CD4-positive, alpha-beta T cell treated with Interleukin-17A for 1 hour (primary cell): ENCODE results near the gene CISD1.

Experiments
- DNase-seq: peaks from one replicate; pipeline ENCODE4 v3.0.0-alpha.2; 2020

CISD1 gene

DNA sequence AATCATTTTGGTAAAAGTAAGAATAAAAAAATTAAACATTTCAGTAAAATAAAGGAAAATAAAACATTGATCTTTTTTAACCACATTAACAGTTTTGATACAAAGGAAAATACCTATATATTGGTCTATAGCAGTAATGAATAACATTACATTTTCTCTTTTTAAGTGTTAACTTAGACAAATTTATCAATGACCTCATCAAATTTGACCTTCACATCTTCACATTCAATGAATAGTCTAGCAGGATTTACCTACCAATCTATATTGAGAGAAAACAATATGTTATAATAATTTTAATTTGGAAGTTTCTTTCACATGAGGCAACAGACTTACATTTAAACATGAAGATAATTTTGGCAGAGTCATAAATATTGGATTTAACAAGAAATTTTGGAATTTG lies 47.9 kb downstream of the CISD1 start:
- DNase-seq = no peak

DNA sequence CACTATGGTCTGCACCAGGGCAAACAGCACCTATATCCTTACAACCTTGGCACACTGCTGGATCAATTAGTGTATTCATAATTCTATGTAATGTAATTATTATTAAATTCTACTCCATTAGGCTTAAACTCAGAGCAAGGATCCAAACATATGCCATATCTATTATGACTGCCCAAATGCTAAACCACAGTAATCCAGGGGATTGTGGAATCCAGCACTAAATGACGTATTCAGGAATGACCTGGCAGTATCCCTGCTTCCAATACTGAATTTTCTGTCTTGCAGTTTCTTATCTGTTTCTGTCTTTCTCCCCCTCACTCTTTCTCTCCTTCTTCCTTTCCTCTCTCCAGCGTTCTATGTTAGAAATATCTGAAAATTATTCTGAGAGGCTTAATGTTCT lies 49.4 kb downstream of the CISD1 start:
- no peak for DNase-seq

DNA sequence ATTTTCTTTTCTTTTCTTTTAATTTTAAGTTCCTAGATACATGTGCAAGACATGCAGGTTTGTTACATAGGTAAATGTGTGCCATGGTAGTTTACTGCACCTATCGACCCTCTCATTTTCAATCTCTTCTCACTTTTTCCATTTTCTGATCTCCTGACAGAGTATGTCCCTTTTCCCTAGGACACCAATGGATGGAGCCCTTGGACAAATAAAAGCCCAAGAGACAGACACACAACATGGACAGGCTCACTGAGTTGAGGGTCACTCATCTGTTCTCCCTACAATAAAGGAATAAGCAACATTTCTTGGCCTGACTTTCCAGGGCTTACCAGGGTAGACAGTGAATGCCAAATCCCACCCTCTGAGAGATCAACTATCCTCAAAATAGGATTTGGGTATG lies 50.6 kb downstream of the CISD1 start:
- DNase-seq = no peak

DNA sequence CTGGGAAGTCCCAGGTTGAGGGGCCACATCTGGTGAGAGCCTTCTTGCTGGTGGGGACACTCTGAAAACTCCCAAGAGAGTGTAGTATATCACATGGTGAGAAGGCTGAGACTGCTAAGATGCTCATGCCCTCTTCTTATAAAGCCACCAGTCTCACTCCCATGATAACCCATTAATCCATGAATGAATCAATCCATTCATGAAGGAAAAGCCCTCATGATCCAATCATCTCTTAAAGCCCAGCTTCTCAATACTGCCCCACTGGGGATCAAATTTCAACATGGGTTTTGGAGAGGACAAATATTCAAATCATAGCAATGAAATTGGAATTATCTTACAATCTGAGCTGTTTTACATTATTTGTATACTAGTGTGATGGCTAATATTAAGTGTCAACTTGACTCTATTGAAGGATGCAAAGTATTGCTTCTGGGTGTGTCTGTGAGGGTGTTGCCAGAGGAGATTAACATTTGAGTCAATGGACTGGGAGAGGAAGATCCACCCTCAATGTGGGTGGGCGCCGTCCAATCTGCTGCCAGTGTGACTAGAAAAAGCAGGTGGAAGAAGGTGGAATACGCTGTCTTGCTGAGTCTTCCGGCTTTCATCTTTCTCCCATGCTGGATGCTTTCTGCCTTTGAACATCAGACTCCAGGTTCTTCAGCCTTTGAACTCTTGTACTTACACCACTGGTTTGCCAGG lies 51.5 kb downstream of the CISD1 start:
- DNase-seq = no peak

DNA sequence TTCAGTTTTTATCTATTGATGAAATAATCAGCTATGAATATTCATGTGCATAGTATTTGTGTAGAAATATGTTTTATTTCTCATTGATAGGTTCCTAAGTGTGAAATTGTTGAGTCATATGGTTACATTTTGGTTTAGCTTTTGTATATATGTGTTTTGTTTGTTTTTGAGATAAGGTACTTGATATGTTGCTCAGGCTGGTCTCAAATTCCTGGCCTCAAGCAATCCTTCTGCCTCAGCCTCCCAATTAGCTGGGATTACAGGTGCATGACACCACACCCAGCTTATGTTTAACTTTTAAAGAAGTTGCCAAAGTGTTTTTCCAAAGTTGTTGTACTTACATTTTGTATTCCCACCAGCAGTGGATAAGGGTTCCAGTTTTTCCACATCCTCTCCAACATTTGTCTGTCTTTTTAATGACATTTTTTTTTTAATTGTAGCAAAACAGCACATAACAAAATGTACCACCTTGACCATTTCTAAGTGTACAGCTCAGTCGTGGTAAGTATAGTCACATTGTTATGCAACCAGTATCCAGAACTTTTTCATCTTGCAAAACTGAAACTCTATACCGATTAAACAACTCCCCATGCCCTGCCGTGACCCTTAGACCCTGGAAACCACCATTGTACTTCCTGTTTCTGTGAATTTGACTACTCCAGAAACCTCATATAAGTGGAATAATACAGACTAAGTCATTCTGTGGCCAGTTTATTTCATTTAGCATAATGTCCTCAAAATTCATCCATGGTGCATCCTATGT lies 53.3 kb downstream of the CISD1 start:
- DNase-seq = peak; percentile 23

DNA sequence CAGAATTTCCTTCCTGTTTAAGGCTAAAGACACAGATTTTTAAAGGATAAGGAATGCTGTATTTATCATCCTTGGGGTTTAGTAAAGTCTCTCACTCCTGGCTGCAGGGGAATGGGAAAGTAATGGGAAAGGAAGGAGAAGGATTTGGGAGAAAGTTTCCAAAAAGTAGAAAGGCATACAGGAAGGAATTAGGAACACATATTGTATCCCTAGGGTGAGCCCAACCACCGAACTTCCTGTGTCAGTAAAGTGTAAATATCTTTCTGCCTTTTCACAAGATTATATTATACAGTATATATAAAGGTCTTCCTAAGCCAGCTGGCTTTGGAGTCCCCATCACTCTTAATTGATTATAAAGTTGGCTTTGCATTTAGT lies 53.9 kb downstream of the CISD1 start:
- DNase-seq = no peak

DNA sequence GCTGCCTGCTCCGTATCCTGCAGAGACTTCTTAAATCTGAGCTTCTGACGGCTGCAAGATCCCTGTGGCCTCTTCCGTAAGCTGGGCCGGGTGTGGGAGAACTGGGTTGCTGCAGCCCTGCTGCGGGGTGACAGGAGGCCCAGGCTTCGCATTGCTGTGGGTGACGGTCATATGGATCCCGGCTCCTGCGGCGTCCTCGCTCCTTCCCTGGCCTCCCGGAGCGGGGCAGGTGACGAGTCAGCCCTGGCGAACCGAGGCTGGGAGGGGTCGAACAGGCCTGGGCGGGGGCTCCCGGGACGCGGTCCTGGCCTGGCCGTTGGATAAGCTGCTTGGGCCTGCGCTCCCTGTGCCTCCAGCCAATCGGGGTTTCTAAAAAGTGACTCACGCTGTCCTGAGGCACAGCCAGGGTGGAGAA lies 58.0 kb downstream of the CISD1 start:
- no peak for DNase-seq

DNA sequence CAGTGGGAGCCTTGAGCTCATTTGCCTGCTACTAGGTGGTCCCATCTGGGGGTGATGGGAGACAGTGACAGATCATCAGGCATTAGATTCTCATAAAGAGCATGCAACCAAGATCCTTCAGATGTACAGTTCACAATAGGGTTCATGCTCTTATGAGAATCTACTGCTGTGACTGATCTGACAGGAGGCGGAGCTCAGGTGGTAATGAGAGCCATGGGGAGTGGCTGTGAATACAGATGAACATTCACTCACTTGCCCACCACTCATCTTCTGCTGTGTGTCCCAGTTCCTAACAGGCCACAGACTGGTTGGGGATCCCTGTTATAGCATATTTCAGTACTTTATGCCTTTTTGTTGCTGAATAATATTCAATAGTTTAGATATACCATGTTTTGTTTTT lies 59.3 kb downstream of the CISD1 start:
- no peak for DNase-seq

DNA sequence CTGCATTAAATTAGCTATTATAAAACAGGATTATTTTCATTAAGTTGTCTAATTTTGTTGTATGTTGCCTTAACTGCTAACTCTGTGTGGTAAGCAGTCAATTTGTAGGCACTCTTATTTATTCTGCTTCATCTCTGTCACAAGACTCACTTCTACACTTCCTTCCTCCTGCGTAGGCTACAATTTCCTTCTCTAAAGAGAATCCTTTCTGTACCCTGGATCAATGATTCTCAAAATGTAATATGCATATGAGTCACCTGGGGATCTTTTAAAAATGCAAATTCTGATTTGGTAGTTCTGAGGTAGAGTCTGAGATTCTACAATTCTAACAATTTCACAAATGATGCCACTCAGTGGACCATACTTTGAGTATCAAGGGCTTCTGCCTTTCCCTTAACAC lies 61.5 kb downstream of the CISD1 start:
- no peak for DNase-seq

DNA sequence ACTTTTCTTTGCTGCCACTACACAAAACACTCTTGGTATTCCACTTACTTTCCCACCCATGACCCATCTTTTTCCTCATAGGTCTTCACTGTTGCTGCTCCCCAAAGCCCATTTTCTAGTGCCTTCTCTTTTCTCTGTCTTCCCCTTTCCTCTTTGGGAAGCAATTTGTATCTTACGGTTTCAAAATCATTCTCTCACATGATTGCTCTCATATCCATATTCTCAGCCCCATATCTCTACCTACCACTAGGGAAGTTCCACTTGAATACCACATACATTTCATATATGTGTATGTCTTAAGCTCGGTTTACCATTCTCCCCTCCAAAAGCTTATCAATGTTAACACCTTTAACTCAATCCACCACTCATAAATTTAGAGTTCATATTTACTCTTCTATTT lies 62.7 kb downstream of the CISD1 start:
- DNase-seq = no peak

DNA sequence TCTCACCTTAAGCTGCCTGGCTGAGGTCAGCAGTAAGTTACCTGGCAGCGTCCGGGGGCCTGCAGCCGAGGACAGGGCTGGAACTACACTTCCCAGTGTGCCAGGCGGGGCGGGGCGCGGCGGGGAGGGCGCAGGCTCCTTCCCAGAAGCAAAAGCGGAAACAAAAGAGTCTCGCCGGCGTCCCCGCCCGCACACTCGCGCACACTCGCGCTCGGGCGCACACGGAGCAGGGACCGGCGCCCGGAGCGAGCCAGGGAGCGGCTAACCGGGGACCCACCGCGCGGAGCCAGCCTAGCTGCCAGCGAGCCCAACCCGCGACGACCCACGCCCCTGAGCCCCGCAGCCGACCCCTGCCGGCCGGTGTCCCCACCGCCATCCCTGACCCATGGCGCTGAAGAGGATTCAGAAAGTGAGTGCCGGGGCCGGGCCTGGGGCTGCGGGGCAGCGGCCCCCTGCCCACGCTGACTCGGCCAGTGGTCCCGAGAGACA lies 65.9 kb downstream of the CISD1 start, which contains the start of gene UBE2D1:
Gene UBE2D1, plus strand, starts transcription at position 190 of the 489 bp plus-strand sequence. Its CDS starts 196 bp downstream, at position 386.
- DNase-seq = peak; percentile 85

DNA sequence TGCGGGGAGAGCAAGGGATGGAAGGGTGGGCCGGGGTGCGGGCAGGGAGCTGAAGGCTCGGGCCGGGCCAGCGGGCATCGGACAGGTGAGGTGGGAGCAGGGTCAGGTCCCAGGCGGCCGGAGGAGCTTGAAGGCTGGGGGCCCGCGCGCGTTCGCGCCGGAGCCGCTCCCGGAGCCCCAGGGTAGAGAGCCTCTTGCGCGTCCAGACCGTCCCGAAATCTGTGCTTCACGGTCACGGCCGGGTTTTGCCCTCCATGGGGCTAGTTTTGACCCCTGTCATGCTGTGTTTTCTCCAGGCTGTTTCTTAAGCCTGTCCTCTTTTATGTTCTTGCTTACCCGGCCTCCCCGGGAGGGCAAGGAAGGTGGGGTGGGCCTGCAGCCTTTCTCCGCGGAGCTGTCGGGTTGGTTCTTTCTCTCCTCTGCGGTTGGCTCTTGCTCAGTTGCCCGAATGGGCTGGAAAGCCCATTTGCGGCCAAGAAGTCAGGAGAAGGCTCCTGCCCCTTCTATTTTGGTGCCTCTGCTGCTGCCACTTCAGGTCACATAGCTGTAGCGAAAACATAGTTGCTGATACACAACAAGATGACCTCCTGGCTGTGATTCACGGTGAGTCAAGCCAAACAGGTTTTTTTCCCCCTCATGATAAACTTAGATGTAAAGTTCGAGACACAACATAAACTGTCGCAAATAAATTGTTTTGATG lies 66.5 kb downstream of the CISD1 start:
- no peak for DNase-seq

DNA sequence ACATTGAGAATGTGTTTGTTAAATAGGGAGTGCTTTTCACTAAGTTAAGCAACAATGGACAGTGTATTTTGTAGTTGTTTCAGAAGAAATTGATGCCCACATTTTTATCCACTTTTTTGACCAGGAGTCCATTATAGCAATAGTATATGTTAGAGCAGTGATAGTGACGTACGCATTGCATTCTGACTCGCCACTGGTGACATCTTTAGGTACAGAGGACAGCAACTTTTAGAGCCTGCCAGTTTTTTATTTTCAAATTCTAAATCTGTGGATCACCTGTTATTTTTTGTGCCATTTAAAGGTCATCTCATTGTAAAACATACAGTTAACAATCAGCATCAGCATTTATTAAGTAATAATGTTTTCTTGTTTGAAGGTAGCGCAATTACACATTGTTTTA lies 67.3 kb downstream of the CISD1 start:
- no peak for DNase-seq
